Sciatic nerve (tissue), 2 donors: Measurements from ENCODE around the gene CSNK1G2. TPM values are rescaled to one million over a fixed set of nuclear protein-coding genes. Genes with fewer than 3 reads are reported as not detected.
A peak's percentile ranks its signal among the peaks of the same experiment; 100 is the strongest.

Source experiments
- ATAC-seq: fragments of 200-7000 bp; cut with Tn5 transposase; one replicate; pipeline ENCODE4 v1.9.1; 2020; ENCODE audit warnings: mild to moderate bottlenecking, moderate library complexity
- DNase-seq: peaks from one replicate; pipeline ENCODE4 v3.0.0-alpha.2; 2020; ENCODE audit warnings: low spot score
- intact Hi-C: fragments of 100-400 bp; cut with DNase I; formaldehyde crosslinking; loops from one replicate; pipeline ENCODE4 v1.14.2; 2022
- total RNA-seq: library from RNA; stranded (reverse); fragmentation: NEBNext Ultra II Directional; extraction: Animal tissue kit (Norgen Biotek cat#: 25700); gene quantifications from one replicate; pipeline ENCODE4 v1.2.1, GENCODE V29; 2021
- donor health status: DM: no; HTN: no; CAD: no.
- donor health status: DM: no; HTN: no; CAD: no.

The CSNK1G2 gene
- total RNA-seq, 1 donor from 2014 or later, result 51.6 TPM

- DNase-seq (no peak), ATAC-seq (no peak)
- intact Hi-C loops, result no loop called here
These were observed 26.1 kb upstream of the CSNK1G2 start for GRCh38 chr19:1914826-1915341.

- ATAC-seq (no peak), DNase-seq (no peak)
- intact Hi-C loops, result no loop called here
These were observed 23.8 kb upstream of the CSNK1G2 start for GRCh38 chr19:1917146-1917545.

- DNase-seq (no peak), ATAC-seq (no peak)
- intact Hi-C loops, result loop anchor here (2.0 kb wide), 1 partner anchor 17 kb away; no protein-coding TSS in a partner anchor
These were observed 23.0 kb upstream of the CSNK1G2 start for GRCh38 chr19:1917926-1918325.

- DNase-seq, result no peak
- ATAC-seq, result no peak
- intact Hi-C loops, result loop anchor here (2.0 kb wide), 1 partner anchor 16 kb away; no protein-coding TSS in a partner anchor
These were observed 22.0 kb upstream of the CSNK1G2 start for GRCh38 chr19:1918975-1919374.

GRCh38 chr19:1920644-1921043 lies 20.3 kb upstream of the CSNK1G2 start:
- ATAC-seq, result no peak
- intact Hi-C loops, result no loop called here

GRCh38 chr19:1921326-1921725 lies 19.6 kb upstream of the CSNK1G2 start:
- ATAC-seq (no peak), DNase-seq (no peak)
- intact Hi-C loops, result no loop called here

More at GRCh38 chr19:1920644-1921043, 20.3 kb upstream of the CSNK1G2 start:
- DNase-seq, result no peak

- ATAC-seq, result no peak
- intact Hi-C loops, result no loop called here
- DNase-seq, result no peak
These were observed 19.1 kb upstream of the CSNK1G2 start for GRCh38 chr19:1921825-1922224.

GRCh38 chr19:1922803-1923202 lies 18.2 kb upstream of the CSNK1G2 start:
- ATAC-seq (no peak), DNase-seq (no peak)
- intact Hi-C loops, result no loop called here

- intact Hi-C loops, result no loop called here
- DNase-seq, result no peak
- ATAC-seq, result peak; percentile 46
These were observed 17.7 kb upstream of the CSNK1G2 start for GRCh38 chr19:1923319-1923718.

GRCh38 chr19:1924320-1924961 lies 16.5 kb upstream of the CSNK1G2 start:
- no peak for ATAC-seq
- DNase-seq, result no peak
- intact Hi-C loops, result no loop called here

- ATAC-seq (no peak), DNase-seq (no peak)
- intact Hi-C loops, result no loop called here
These were observed 15.4 kb upstream of the CSNK1G2 start for GRCh38 chr19:1925544-1925943.

GRCh38 chr19:1929021-1929742 lies 11.8 kb upstream of the CSNK1G2 start:
- DNase-seq (peak; percentile 86), ATAC-seq (peak; percentile 94)
- intact Hi-C loops, result no loop called here

GRCh38 chr19:1931445-1931844 lies 9.5 kb upstream of the CSNK1G2 start:
- DNase-seq, result no peak
- ATAC-seq, result no peak
- intact Hi-C loops, result no loop called here

- DNase-seq, result no peak
- no peak for ATAC-seq
- intact Hi-C loops, result no loop called here
These were observed 8.6 kb upstream of the CSNK1G2 start for GRCh38 chr19:1932395-1932794.

- no peak for ATAC-seq
- intact Hi-C loops, result no loop called here
- no peak for DNase-seq
These were observed 7.7 kb upstream of the CSNK1G2 start for GRCh38 chr19:1933244-1933643.

GRCh38 chr19:1933942-1934341 lies 7.0 kb upstream of the CSNK1G2 start:
- intact Hi-C loops, result loop anchor here (2.0 kb wide), 1 partner anchor 15 kb away; no protein-coding TSS in a partner anchor
- DNase-seq (no peak), ATAC-seq (no peak)

- DNase-seq (no peak), ATAC-seq (no peak)
- intact Hi-C loops, result loop anchor here (2.0 kb wide), 1 partner anchor 17 kb away; no protein-coding TSS in a partner anchor
These were observed 5.3 kb upstream of the CSNK1G2 start for GRCh38 chr19:1935484-1936208.

- intact Hi-C loops, result no loop called here
- ATAC-seq, result no peak
- DNase-seq, result no peak
These were observed 4.5 kb upstream of the CSNK1G2 start for GRCh38 chr19:1936430-1936829.

- no peak for DNase-seq
- intact Hi-C loops, result no loop called here
- no peak for ATAC-seq
These were observed 3.9 kb upstream of the CSNK1G2 start for GRCh38 chr19:1936916-1937610.
